ENCODE results near the gene LPAR2. TPM values are rescaled to one million over a fixed set of nuclear protein-coding genes. Genes with fewer than 3 reads are reported as not detected.

LPAR2 gene
- total and polyA plus RNA-seq, 7 experiments from 2014 or later, result 16.5 to 91.7 (median 70.8) TPM

DNA sequence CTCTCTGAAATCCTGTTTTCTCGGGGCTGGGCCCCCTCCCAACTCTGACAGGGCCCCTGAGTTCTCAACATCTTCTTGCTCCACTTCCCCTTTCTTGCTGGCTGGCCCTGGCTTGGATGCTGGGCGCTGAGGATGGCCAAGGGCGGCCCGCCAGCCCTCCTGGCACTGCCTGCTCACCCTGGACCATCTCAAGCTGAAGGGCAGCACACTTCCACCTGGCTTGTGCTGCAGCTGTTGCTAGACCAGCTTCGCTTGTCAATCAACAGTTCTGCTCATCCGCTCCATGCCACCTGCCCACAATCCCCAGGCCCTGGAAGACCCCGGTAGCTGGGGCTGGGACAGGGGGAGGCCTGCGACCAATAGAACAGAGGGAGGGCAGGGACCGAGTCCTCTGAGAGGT, 22.3 kb upstream of the LPAR2 start:
- H3K27ac ChIP-seq (ENCODE audit: low read depth, low read length), result no peak overlapping the region
- H3K36me3 ChIP-seq (ENCODE audit: control insufficient read depth in 2 of 3, insufficient read depth in 3 of 3, low read length in 3 of 3), result peaks cover 4 to 93% (median 24%) of the 10 kb centered on the region in 3 experiments
- H3K4me3 ChIP-seq (ENCODE audit: low read length), result no peak overlapping the region
- DNase-seq (peak in 1 of 9 donors; percentile 6), ATAC-seq (no peak)
- no peaks in the 10 kb centered on the region for H3K4me1 ChIP-seq (ENCODE audit: control insufficient read depth in 2 of 2, insufficient read depth in 2 of 2, low read length in 2 of 2)
- H3K4me3 Mint-ChIP-seq, result no peak overlapping the region
- H3K9me3 Mint-ChIP-seq, result no peaks in the 10 kb centered on the region
- H3K27me3 ChIP-seq (ENCODE audit: control insufficient read depth in 2 of 2, insufficient read depth in 2 of 2, low read length in 2 of 2), result no peaks in the 10 kb centered on the region
- intact Hi-C loops (cut with micrococcal nuclease), result no loop called here
- ChIA-PET CTCF (interaction anchor here (0.7 kb wide), 1 partner anchor 18 kb away, joined by 3 read pairs; no protein-coding TSS in a partner anchor), POLR2A (interaction anchor here (1.0 to 1.1 kb wide), 4 partner anchors 13 to 164 kb away, joined by 3 to 4 read pairs (median 4); partner anchors contain the start of genes ATP13A1 and ZNF101)
- peak overlapping the region in 4 of 9 donors; percentile 51 to 62 (median 55) for H3K27ac Mint-ChIP-seq
- H3K36me3 Mint-ChIP-seq, result peaks cover 0 to 29% (median 12%) of the 10 kb centered on the region in 5 donors
- no peaks in the 10 kb centered on the region for H3K27me3 Mint-ChIP-seq
- peaks cover 0 to 6% (median 0%) of the 10 kb centered on the region in 7 donors for H3K4me1 Mint-ChIP-seq
- no peaks in the 10 kb centered on the region for H3K9me3 ChIP-seq (ENCODE audit: control insufficient read depth in 2 of 3, low read length in 3 of 3)

DNA sequence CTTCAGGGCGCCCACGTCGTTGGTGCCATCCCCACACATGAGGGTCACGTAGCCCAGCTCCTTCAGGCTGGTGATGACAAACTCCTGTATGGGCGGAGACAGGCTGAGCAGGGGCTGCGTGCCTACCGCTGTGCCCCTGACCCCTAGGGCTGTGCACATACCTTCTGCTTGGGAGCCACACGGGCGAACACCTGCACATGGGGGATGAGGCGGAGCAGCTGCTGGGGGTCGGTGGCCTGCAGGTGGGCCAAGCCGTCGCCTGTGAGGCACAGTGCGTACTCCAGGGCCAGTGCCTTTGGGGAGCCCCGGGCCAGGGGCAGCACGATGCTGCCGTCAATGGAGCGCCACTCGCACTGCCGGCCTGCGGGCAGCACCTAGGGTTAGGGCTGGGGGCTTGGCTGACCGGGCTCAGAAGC, 21.6 kb upstream of the LPAR2 start:
- H3K4me1 ChIP-seq (ENCODE audit: control insufficient read depth in 2 of 2, insufficient read depth in 2 of 2, low read length in 2 of 2), result no peaks in the 10 kb centered on the region
- CTCF ChIA-PET, result no interaction called here
- H3K9me3 Mint-ChIP-seq, result no peaks in the 10 kb centered on the region
- H3K27me3 Mint-ChIP-seq, result no peaks in the 10 kb centered on the region
- no peak overlapping the region for H3K27ac ChIP-seq (ENCODE audit: low read depth, low read length)
- peaks cover 0 to 4% (median 0%) of the 10 kb centered on the region in 7 donors for H3K4me1 Mint-ChIP-seq
- no peaks in the 10 kb centered on the region for H3K27me3 ChIP-seq (ENCODE audit: control insufficient read depth in 2 of 2, insufficient read depth in 2 of 2, low read length in 2 of 2)
- H3K4me3 Mint-ChIP-seq, result no peak overlapping the region
- H3K9me3 ChIP-seq (ENCODE audit: control insufficient read depth in 2 of 3, low read length in 3 of 3), result no peaks in the 10 kb centered on the region
- H3K4me3 ChIP-seq (ENCODE audit: low read length), result no peak overlapping the region
- H3K36me3 Mint-ChIP-seq, result peaks cover 0 to 30% (median 12%) of the 10 kb centered on the region in 5 donors
- DNase-seq (peak in 1 of 9 donors; percentile 5), ATAC-seq (no peak)
- intact Hi-C loops (cut with micrococcal nuclease), result no loop called here
- H3K36me3 ChIP-seq (ENCODE audit: control insufficient read depth in 2 of 3, insufficient read depth in 3 of 3, low read length in 3 of 3), result peaks cover 4 to 93% (median 17%) of the 10 kb centered on the region in 3 experiments
- no peak overlapping the region for H3K27ac Mint-ChIP-seq
- POLR2A ChIA-PET, result interaction anchor here (1.1 kb wide), 1 partner anchor 117 kb away, joined by 3 read pairs; no protein-coding TSS in a partner anchor

DNA sequence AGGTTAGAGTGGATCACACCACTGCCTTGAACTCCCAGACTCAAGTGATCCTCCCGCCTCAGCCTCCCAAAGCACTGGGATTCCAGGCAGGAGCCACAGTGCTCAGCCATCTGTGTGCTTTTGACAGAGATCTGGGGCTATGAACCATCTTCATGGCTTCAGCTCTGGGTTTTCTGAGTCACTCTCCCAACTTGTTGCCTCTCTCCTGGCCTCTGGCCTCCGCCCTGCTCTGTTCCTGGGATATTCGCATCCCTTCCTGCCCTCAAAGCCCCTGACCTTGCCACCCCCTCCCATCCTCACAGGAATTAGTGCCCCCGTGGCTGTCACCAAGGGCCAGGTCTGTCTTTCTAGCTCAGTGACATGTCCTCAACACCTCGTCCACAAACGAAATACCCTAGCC, 21.1 kb upstream of the LPAR2 start:
- ChIA-PET CTCF (interaction anchor here (1.4 kb wide), 1 partner anchor 117 kb away, joined by 3 read pairs; no protein-coding TSS in a partner anchor), POLR2A (interaction anchor here (1.1 kb wide), 1 partner anchor 117 kb away, joined by 3 read pairs; no protein-coding TSS in a partner anchor)
- no peaks in the 10 kb centered on the region for H3K9me3 ChIP-seq (ENCODE audit: control insufficient read depth in 2 of 3, low read length in 3 of 3)
- ATAC-seq, result no peak
- no peaks in the 10 kb centered on the region for H3K27me3 Mint-ChIP-seq
- peaks cover 0 to 32% (median 12%) of the 10 kb centered on the region in 5 donors for H3K36me3 Mint-ChIP-seq
- H3K4me1 Mint-ChIP-seq, result peaks cover 0 to 4% (median 0%) of the 10 kb centered on the region in 7 donors
- no peak overlapping the region for H3K27ac ChIP-seq (ENCODE audit: low read depth, low read length)
- H3K27me3 ChIP-seq (ENCODE audit: control insufficient read depth in 2 of 2, insufficient read depth in 2 of 2, low read length in 2 of 2), result no peaks in the 10 kb centered on the region
- peaks cover under 1% of the 10 kb centered on the region in 2 donors for H3K4me1 ChIP-seq (ENCODE audit: control insufficient read depth in 2 of 2, insufficient read depth in 2 of 2, low read length in 2 of 2)
- H3K36me3 ChIP-seq (ENCODE audit: control insufficient read depth in 2 of 3, insufficient read depth in 3 of 3, low read length in 3 of 3), result peaks cover 4 to 93% (median 14%) of the 10 kb centered on the region in 3 experiments
- intact Hi-C loops (cut with micrococcal nuclease), result no loop called here
- no peak overlapping the region for H3K4me3 Mint-ChIP-seq
- H3K27ac Mint-ChIP-seq, result peak overlapping the region in 1 of 9 donors; percentile 54
- no peak for DNase-seq
- H3K4me3 ChIP-seq (ENCODE audit: low read length), result no peak overlapping the region
- H3K9me3 Mint-ChIP-seq, result no peaks in the 10 kb centered on the region

DNA sequence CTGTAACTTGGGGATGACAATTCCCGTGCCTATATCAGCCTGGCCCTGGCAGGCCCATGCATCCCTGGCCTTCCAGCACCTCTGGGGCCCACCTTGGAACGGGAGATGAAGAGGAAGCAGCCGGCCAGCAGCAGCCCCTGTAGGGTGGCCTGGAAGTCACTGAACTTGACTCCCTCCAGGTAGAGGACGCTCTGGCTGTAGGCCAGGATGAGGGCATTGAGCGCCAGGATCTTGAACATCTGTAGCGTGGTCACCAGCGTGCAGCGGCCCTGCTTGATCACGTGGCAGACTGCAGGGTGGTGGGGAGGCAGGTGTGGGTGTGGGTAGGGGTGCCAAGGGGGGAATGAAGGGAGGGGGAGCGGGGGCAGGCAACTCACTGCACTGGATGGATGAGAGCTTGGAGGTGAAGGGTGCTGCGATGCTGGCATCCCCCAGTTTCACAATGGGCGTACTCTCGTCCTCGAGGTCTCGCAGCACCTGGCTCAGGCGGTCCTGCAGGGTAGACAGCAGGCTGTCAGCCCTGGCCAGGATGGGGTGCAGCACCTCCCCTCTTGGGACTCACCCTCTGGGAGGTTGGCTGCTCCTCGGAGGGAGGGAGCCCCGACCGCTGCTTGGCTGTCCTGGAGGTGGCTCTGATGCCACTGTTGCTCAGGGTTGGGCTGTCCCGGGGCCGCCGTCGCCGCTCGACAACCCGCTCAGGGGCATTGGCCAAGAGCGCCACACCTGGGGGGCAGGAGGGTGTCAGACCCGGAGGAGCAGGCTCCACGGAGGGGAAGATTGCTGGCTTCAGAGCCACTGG, 19.2 kb upstream of the LPAR2 start:
- peak overlapping the region in 1 of 9 donors; percentile 59 for H3K27ac Mint-ChIP-seq
- DNase-seq (no peak), ATAC-seq (no peak)
- H3K9me3 Mint-ChIP-seq, result no peaks in the 10 kb centered on the region
- CTCF ChIA-PET, result no interaction called here
- Histone ChIP-seq H3K4me3 (ENCODE audit: low read length) (no peak overlapping the region), H3K27ac (ENCODE audit: low read depth, low read length) (no peak overlapping the region), H3K27me3 (ENCODE audit: control insufficient read depth in 2 of 2, insufficient read depth in 2 of 2, low read length in 2 of 2) (no peaks in the 10 kb centered on the region), H3K9me3 (ENCODE audit: control insufficient read depth in 2 of 3, low read length in 3 of 3) (no peaks in the 10 kb centered on the region), H3K36me3 (ENCODE audit: control insufficient read depth in 2 of 3, insufficient read depth in 3 of 3, low read length in 3 of 3) (peaks cover 0 to 77% (median 12%) of the 10 kb centered on the region in 3 experiments), H3K4me1 (ENCODE audit: control insufficient read depth in 2 of 2, insufficient read depth in 2 of 2, low read length in 2 of 2) (peaks cover 5% of the 10 kb centered on the region in 2 donors)
- H3K4me1 Mint-ChIP-seq, result peaks cover 2 to 13% (median 8%) of the 10 kb centered on the region in 7 donors
- H3K4me3 Mint-ChIP-seq, result no peak overlapping the region
- POLR2A ChIA-PET, result no interaction called here
- peaks cover 0 to 28% (median 4%) of the 10 kb centered on the region in 5 donors for H3K36me3 Mint-ChIP-seq
- intact Hi-C loops (cut with micrococcal nuclease), result no loop called here
- no peaks in the 10 kb centered on the region for H3K27me3 Mint-ChIP-seq

DNA sequence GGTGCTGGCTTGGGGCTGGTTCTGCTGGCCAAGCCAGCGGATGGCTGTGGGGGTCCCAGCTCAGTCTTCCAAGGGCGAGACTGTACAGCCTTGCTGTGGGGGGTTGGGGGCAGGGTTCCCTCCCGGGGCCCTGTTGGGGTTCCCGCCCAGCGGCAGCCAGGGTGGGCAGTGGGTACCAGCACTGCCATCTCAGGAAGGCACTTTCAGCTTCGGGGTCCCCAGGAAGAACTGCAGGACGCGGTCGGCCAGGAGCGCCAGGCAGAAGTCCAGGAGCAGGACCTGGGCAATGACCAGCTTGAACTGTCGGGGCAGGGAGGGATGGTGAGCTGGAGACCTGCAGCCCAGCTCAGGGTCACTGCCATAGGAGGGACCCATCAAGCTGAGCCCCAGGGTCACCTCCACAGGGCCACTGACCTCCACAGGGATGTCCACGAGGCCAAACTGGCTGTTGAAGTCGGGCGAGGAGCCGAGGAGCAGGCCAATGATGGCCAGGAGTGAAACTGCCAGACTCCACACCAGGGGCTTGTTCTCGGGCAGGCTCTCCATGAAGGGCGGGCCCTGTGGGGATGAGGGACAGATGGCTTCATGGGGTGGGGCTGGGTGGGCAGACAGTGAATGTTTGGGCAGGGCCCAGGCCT, 17.3 kb upstream of the LPAR2 start:
- Histone ChIP-seq H3K36me3 (ENCODE audit: control insufficient read depth in 2 of 3, insufficient read depth in 3 of 3, low read length in 3 of 3) (peaks cover 0 to 70% (median 3%) of the 10 kb centered on the region in 3 experiments), H3K4me1 (ENCODE audit: control insufficient read depth in 2 of 2, insufficient read depth in 2 of 2, low read length in 2 of 2) (peaks cover 10 to 18% of the 10 kb centered on the region in 2 donors), H3K27ac (ENCODE audit: low read depth, low read length) (peak overlapping the region; percentile 18), H3K4me3 (ENCODE audit: low read length) (no peak overlapping the region), H3K27me3 (ENCODE audit: control insufficient read depth in 2 of 2, insufficient read depth in 2 of 2, low read length in 2 of 2) (no peaks in the 10 kb centered on the region), H3K9me3 (ENCODE audit: control insufficient read depth in 2 of 3, low read length in 3 of 3) (no peaks in the 10 kb centered on the region)
- ChIA-PET POLR2A (interaction anchor here (2.5 to 3.2 kb wide), 2 partner anchors 23 to 112 kb away, joined by 19 to 30 read pairs; partner anchors contain the start of gene ZNF101), CTCF (interaction anchor here (1.0 to 1.1 kb wide), 4 partner anchors 12 to 113 kb away, joined by 3 to 7 read pairs (median 3); no protein-coding TSS in a partner anchor)
- DNase-seq (no peak), ATAC-seq (no peak)
- H3K9me3 Mint-ChIP-seq, result no peaks in the 10 kb centered on the region
- intact Hi-C loops (cut with micrococcal nuclease), result no loop called here
- no peaks in the 10 kb centered on the region for H3K27me3 Mint-ChIP-seq
- peaks cover 0 to 25% (median 0%) of the 10 kb centered on the region in 5 donors for H3K36me3 Mint-ChIP-seq
- no peak overlapping the region for H3K4me3 Mint-ChIP-seq
- H3K27ac Mint-ChIP-seq, result peak overlapping the region in 3 of 9 donors; percentile 13 to 95 (median 21)
- H3K4me1 Mint-ChIP-seq, result peaks cover 8 to 19% (median 13%) of the 10 kb centered on the region in 7 donors

DNA sequence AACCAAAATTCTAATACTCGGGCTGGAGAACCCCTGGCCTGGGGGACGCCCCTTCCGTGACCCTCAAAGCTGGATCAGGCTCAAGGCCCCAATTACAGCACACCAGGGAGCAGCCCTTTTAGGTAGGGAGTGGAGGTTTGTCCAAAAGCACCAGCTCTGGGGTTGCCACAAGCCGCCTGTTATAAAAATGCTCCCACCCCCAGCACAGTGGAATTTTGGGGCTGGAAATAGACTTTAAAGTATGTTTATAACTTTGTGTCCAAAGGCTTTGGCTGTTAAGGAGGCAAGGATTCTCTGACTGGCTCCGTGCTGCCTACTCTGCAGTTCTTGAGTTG, 16.0 kb upstream of the LPAR2 start:
- CTCF ChIA-PET, result interaction anchor here (0.7 to 1.6 kb wide), 9 partner anchors 25 to 314 kb away, joined by 3 to 25 read pairs (median 4); partner anchors contain the start of genes YJEFN3 and ZNF101
- Mint-ChIP-seq H3K4me3 (peak overlapping the region; percentile 93 to 100 (median 98)), H3K4me1 (peaks cover 12 to 25% (median 18%) of the 10 kb centered on the region in 7 donors), H3K27me3 (no peaks in the 10 kb centered on the region), H3K36me3 (peaks cover 0 to 20% (median 0%) of the 10 kb centered on the region in 5 donors), H3K27ac (peak overlapping the region; percentile 88 to 98 (median 97)), H3K9me3 (no peaks in the 10 kb centered on the region)
- peaks cover 10 to 18% of the 10 kb centered on the region in 2 donors for H3K4me1 ChIP-seq (ENCODE audit: control insufficient read depth in 2 of 2, insufficient read depth in 2 of 2, low read length in 2 of 2)
- H3K27ac ChIP-seq (ENCODE audit: low read depth, low read length), result peak overlapping the region; percentile 89
- H3K4me3 ChIP-seq (ENCODE audit: low read length), result peak overlapping the region; percentile 82
- intact Hi-C loops (cut with micrococcal nuclease), result loop anchor here in 1 of 2 donors (5.0 kb wide), 1 partner anchor 257 kb away; no protein-coding TSS in a partner anchor
- no peak for ATAC-seq
- POLR2A ChIA-PET, result interaction anchor here (0.7 to 3.2 kb wide), 19 partner anchors 11 to 222 kb away, joined by 3 to 30 read pairs (median 4); partner anchors contain the start of genes ATP13A1, YJEFN3, ZNF101 and ZNF253
- H3K36me3 ChIP-seq (ENCODE audit: control insufficient read depth in 2 of 3, insufficient read depth in 3 of 3, low read length in 3 of 3), result peaks cover 0 to 70% (median 7%) of the 10 kb centered on the region in 3 experiments
- H3K27me3 ChIP-seq (ENCODE audit: control insufficient read depth in 2 of 2, insufficient read depth in 2 of 2, low read length in 2 of 2), result no peaks in the 10 kb centered on the region
- no peaks in the 10 kb centered on the region for H3K9me3 ChIP-seq (ENCODE audit: control insufficient read depth in 2 of 3, low read length in 3 of 3)
- DNase-seq, result no peak

Measured in naive thymus-derived CD4-positive, alpha-beta T cell (primary cell).